ENCODE results near the gene TEX52.
A peak's percentile ranks its signal among the peaks of the same experiment; 100 is the strongest.
"Not testable (repeated sequence)": the region's sequence is repeated elsewhere in the genome, so short reads cannot be mapped to it uniquely, and the experiment has no call there.

TEX52 gene

GRCh38 chr12:2890388-2891239, 33.8 kb upstream of the TEX52 start, which contains the start of gene TULP3:
TULP3 (plus strand) TSS chr12:2890891; CDS start chr12:2890948, 57 bp downstream.
- Histone ChIP-seq H3K9me3 (ENCODE audit: control insufficient read depth, low read length) (no peaks in the 10 kb centered on the region), H3K27ac (ENCODE audit: low read depth, low read length, severe bottlenecking) (peak within 1 kb of the TSS; percentile 86), H3K36me3 (ENCODE audit: control insufficient read depth, insufficient read depth, low read length) (peaks cover 41% of the 10 kb centered on the region), H3K4me3 (ENCODE audit: extremely low read depth, insufficient read depth, low read length, poor library complexity, severe bottlenecking) (peak within 1 kb of the TSS; percentile 80), H3K4me1 (ENCODE audit: control insufficient read depth, insufficient read depth, low read length, poor library complexity, severe bottlenecking) (no peaks in the 10 kb centered on the region)
- WGBS, 2 experiments (ENCODE audit: insufficient coverage in 2 of 2), result 1 to 2% methylated on average over 73 to 82 of the region's 83 CpGs

GRCh38 chr12:2890001-2890387, 33.2 kb upstream of the TEX52 start:
- Histone ChIP-seq H3K9me3 (ENCODE audit: control insufficient read depth, low read length) (no peaks in the 10 kb centered on the region), H3K36me3 (ENCODE audit: control insufficient read depth, insufficient read depth, low read length) (peaks cover 41% of the 10 kb centered on the region), H3K27ac (ENCODE audit: low read depth, low read length, severe bottlenecking) (peak overlapping the region; percentile 86), H3K4me1 (ENCODE audit: control insufficient read depth, insufficient read depth, low read length, poor library complexity, severe bottlenecking) (no peaks in the 10 kb centered on the region), H3K4me3 (ENCODE audit: extremely low read depth, insufficient read depth, low read length, poor library complexity, severe bottlenecking) (peak overlapping the region; percentile 80)
- WGBS, 2 experiments (ENCODE audit: insufficient coverage in 2 of 2), result 83 to 88% methylated on average over 9 to 10 of the region's 10 CpGs

- H3K27ac ChIP-seq (ENCODE audit: low read depth, low read length, severe bottlenecking), result no peak overlapping the region
- 93 to 96% methylated on average over 7 to 8 of the region's 10 CpGs for WGBS, 2 experiments (ENCODE audit: insufficient coverage in 2 of 2)
- H3K4me3 ChIP-seq (ENCODE audit: extremely low read depth, insufficient read depth, low read length, poor library complexity, severe bottlenecking), result no peak overlapping the region
- H3K36me3 ChIP-seq (ENCODE audit: control insufficient read depth, insufficient read depth, low read length), result peaks cover 44% of the 10 kb centered on the region
- no peaks in the 10 kb centered on the region for H3K4me1 ChIP-seq (ENCODE audit: control insufficient read depth, insufficient read depth, low read length, poor library complexity, severe bottlenecking)
- H3K9me3 ChIP-seq (ENCODE audit: control insufficient read depth, low read length), result no peaks in the 10 kb centered on the region
These were observed 30.1 kb upstream of the TEX52 start for GRCh38 chr12:2886768-2887450.

GRCh38 chr12:2884810-2885209, 28.0 kb upstream of the TEX52 start:
- peaks cover 58% of the 10 kb centered on the region for H3K36me3 ChIP-seq (ENCODE audit: control insufficient read depth, insufficient read depth, low read length)
- H3K4me3 ChIP-seq (ENCODE audit: extremely low read depth, insufficient read depth, low read length, poor library complexity, severe bottlenecking), result no peak overlapping the region
- WGBS, 2 experiments (ENCODE audit: insufficient coverage in 2 of 2), result no CpG with 5 or more reads among the region's 2 CpGs

GRCh38 chr12:2879853-2880252, 23.0 kb upstream of the TEX52 start:
- Histone ChIP-seq H3K9me3 (ENCODE audit: control insufficient read depth, low read length) (no peaks in the 10 kb centered on the region), H3K4me1 (ENCODE audit: control insufficient read depth, insufficient read depth, low read length, poor library complexity, severe bottlenecking) (peaks cover 4% of the 10 kb centered on the region), H3K36me3 (ENCODE audit: control insufficient read depth, insufficient read depth, low read length) (peaks cover 21% of the 10 kb centered on the region), H3K27ac (ENCODE audit: low read depth, low read length, severe bottlenecking) (no peak overlapping the region), H3K4me3 (ENCODE audit: extremely low read depth, insufficient read depth, low read length, poor library complexity, severe bottlenecking) (no peak overlapping the region)
- WGBS, 2 experiments (ENCODE audit: insufficient coverage in 2 of 2), result 91 to 100% methylated on average over 1 of the region's 3 CpGs

More at GRCh38 chr12:2884810-2885209, 28.0 kb upstream of the TEX52 start:
- H3K4me1 ChIP-seq (ENCODE audit: control insufficient read depth, insufficient read depth, low read length, poor library complexity, severe bottlenecking), result no peaks in the 10 kb centered on the region
- H3K9me3 ChIP-seq (ENCODE audit: control insufficient read depth, low read length), result no peaks in the 10 kb centered on the region
- H3K27ac ChIP-seq (ENCODE audit: low read depth, low read length, severe bottlenecking), result no peak overlapping the region

GRCh38 chr12:2877953-2878732, 21.3 kb upstream of the TEX52 start:
- H3K4me1 ChIP-seq (ENCODE audit: control insufficient read depth, insufficient read depth, low read length, poor library complexity, severe bottlenecking), result peaks cover 4% of the 10 kb centered on the region
- H3K9me3 ChIP-seq (ENCODE audit: control insufficient read depth, low read length), result no peaks in the 10 kb centered on the region
- H3K36me3 ChIP-seq (ENCODE audit: control insufficient read depth, insufficient read depth, low read length), result peaks cover 34% of the 10 kb centered on the region
- 22 to 30% methylated on average over 8 to 14 of the region's 16 CpGs for WGBS, 2 experiments (ENCODE audit: insufficient coverage in 2 of 2)
- peak overlapping the region; percentile 90 for H3K27ac ChIP-seq (ENCODE audit: low read depth, low read length, severe bottlenecking)
- peak overlapping the region; percentile 92 for H3K4me3 ChIP-seq (ENCODE audit: extremely low read depth, insufficient read depth, low read length, poor library complexity, severe bottlenecking)

- WGBS, 2 experiments (ENCODE audit: insufficient coverage in 2 of 2), result 1% methylated on average over 49 to 54 of the region's 70 CpGs
- H3K27ac ChIP-seq (ENCODE audit: low read depth, low read length, severe bottlenecking), result peak within 1 kb of the TSS; percentile 90
- H3K4me1 ChIP-seq (ENCODE audit: control insufficient read depth, insufficient read depth, low read length, poor library complexity, severe bottlenecking), result peaks cover 4% of the 10 kb centered on the region
- no peaks in the 10 kb centered on the region for H3K9me3 ChIP-seq (ENCODE audit: control insufficient read depth, low read length)
- H3K36me3 ChIP-seq (ENCODE audit: control insufficient read depth, insufficient read depth, low read length), result peaks cover 40% of the 10 kb centered on the region
- H3K4me3 ChIP-seq (ENCODE audit: extremely low read depth, insufficient read depth, low read length, poor library complexity, severe bottlenecking), result peak within 1 kb of the TSS; percentile 92
These were observed 20.5 kb upstream of the TEX52 start, which contains the start of the genes FOXM1 and RHNO1 for GRCh38 chr12:2877047-2877952. FOXM1 (minus strand) TSS chr12:2877174; CDS start chr12:2874478, 2,696 bp downstream. RHNO1 (plus strand) TSS chr12:2877223; CDS start chr12:2885367, 8,144 bp downstream.

- Histone ChIP-seq H3K4me1 (ENCODE audit: control insufficient read depth, insufficient read depth, low read length, poor library complexity, severe bottlenecking) (peaks cover 4% of the 10 kb centered on the region), H3K27ac (ENCODE audit: low read depth, low read length, severe bottlenecking) (peak overlapping the region; percentile 49), H3K4me3 (ENCODE audit: extremely low read depth, insufficient read depth, low read length, poor library complexity, severe bottlenecking) (peak overlapping the region; percentile 92), H3K9me3 (ENCODE audit: control insufficient read depth, low read length) (no peaks in the 10 kb centered on the region), H3K36me3 (ENCODE audit: control insufficient read depth, insufficient read depth, low read length) (peaks cover 44% of the 10 kb centered on the region)
- 1% methylated on average over 23 to 28 of the region's 38 CpGs for WGBS, 2 experiments (ENCODE audit: insufficient coverage in 2 of 2)
These were observed 19.7 kb upstream of the TEX52 start for GRCh38 chr12:2876431-2877046.

- not testable (repeated sequence) for H3K4me1 ChIP-seq (ENCODE audit: control insufficient read depth, insufficient read depth, low read length, poor library complexity, severe bottlenecking); H3K4me3 ChIP-seq (ENCODE audit: extremely low read depth, insufficient read depth, low read length, poor library complexity, severe bottlenecking); H3K9me3 ChIP-seq (ENCODE audit: control insufficient read depth, low read length); H3K27ac ChIP-seq (ENCODE audit: low read depth, low read length, severe bottlenecking)
- peaks cover 93% of the 10 kb centered on the region for H3K36me3 ChIP-seq (ENCODE audit: control insufficient read depth, insufficient read depth, low read length)
- WGBS, 2 experiments (ENCODE audit: insufficient coverage in 2 of 2), result 94 to 100% methylated on average over 4 to 5 of the region's 9 CpGs
These were observed 12.3 kb upstream of the TEX52 start for GRCh38 chr12:2868986-2869632.
